ENCODE results near the gene PDIA5. TPM values are rescaled to one million over a fixed set of nuclear protein-coding genes. Genes with fewer than 3 reads are reported as not detected.

The PDIA5 gene
- total RNA-seq, 1 experiment from 2014 or later = 31.7 TPM

GRCh38 chr3:123155471-123156011 lies 88.7 kb downstream of the PDIA5 start:
- no peak for DNase-seq

GRCh38 chr3:123156276-123156995 lies 89.6 kb downstream of the PDIA5 start:
- H3K27me3 ChIP-seq (ENCODE audit: control insufficient read depth, insufficient read depth, low read length) = no peaks in the 10 kb centered on the region
- peaks cover 22% of the 10 kb centered on the region for H3K36me3 ChIP-seq (replicated peaks; ENCODE audit: control insufficient read depth, insufficient read depth, low read length)
- no peak overlapping the region for H3K4me3 ChIP-seq (ENCODE audit: insufficient read depth, low read depth, low read length)
- no peak for DNase-seq

More at GRCh38 chr3:123155471-123156011, 88.7 kb downstream of the PDIA5 start:
- H3K4me3 ChIP-seq (ENCODE audit: insufficient read depth, low read depth, low read length) = no peak overlapping the region
- peaks cover 19% of the 10 kb centered on the region for H3K36me3 ChIP-seq (replicated peaks; ENCODE audit: control insufficient read depth, insufficient read depth, low read length)
- no peaks in the 10 kb centered on the region for H3K27me3 ChIP-seq (ENCODE audit: control insufficient read depth, insufficient read depth, low read length)

GRCh38 chr3:123157209-123157597 lies 90.4 kb downstream of the PDIA5 start:
- H3K36me3 ChIP-seq (replicated peaks; ENCODE audit: control insufficient read depth, insufficient read depth, low read length) = peaks cover 23% of the 10 kb centered on the region
- DNase-seq = no peak

GRCh38 chr3:123157598-123158287 lies 90.9 kb downstream of the PDIA5 start:
- peaks cover 23% of the 10 kb centered on the region for H3K36me3 ChIP-seq (replicated peaks; ENCODE audit: control insufficient read depth, insufficient read depth, low read length)

More at GRCh38 chr3:123157209-123157597, 90.4 kb downstream of the PDIA5 start:
- Histone ChIP-seq H3K27me3 (ENCODE audit: control insufficient read depth, insufficient read depth, low read length) (no peaks in the 10 kb centered on the region), H3K4me3 (ENCODE audit: insufficient read depth, low read depth, low read length) (no peak overlapping the region)

GRCh38 chr3:123158330-123158729 lies 91.5 kb downstream of the PDIA5 start:
- Histone ChIP-seq H3K27me3 (ENCODE audit: control insufficient read depth, insufficient read depth, low read length) (no peaks in the 10 kb centered on the region), H3K36me3 (replicated peaks; ENCODE audit: control insufficient read depth, insufficient read depth, low read length) (peaks cover 25% of the 10 kb centered on the region), H3K4me3 (ENCODE audit: insufficient read depth, low read depth, low read length) (no peak overlapping the region)
- no peak for DNase-seq

More at GRCh38 chr3:123157598-123158287, 90.9 kb downstream of the PDIA5 start:
- DNase-seq = no peak
- no peak overlapping the region for H3K4me3 ChIP-seq (ENCODE audit: insufficient read depth, low read depth, low read length)
- H3K27me3 ChIP-seq (ENCODE audit: control insufficient read depth, insufficient read depth, low read length) = no peaks in the 10 kb centered on the region

- H3K27me3 ChIP-seq (ENCODE audit: control insufficient read depth, insufficient read depth, low read length) = no peaks in the 10 kb centered on the region
- H3K4me3 ChIP-seq (ENCODE audit: insufficient read depth, low read depth, low read length) = no peak overlapping the region
- DNase-seq = no peak
- H3K36me3 ChIP-seq (replicated peaks; ENCODE audit: control insufficient read depth, insufficient read depth, low read length) = peaks cover 25% of the 10 kb centered on the region
Measured at GRCh38 chr3:123158899-123159390, 92.1 kb downstream of the PDIA5 start.

GRCh38 chr3:123159926-123160635 lies 93.3 kb downstream of the PDIA5 start:
- H3K36me3 ChIP-seq (replicated peaks; ENCODE audit: control insufficient read depth, insufficient read depth, low read length) = peaks cover 27% of the 10 kb centered on the region
- no peaks in the 10 kb centered on the region for H3K27me3 ChIP-seq (ENCODE audit: control insufficient read depth, insufficient read depth, low read length)
- H3K4me3 ChIP-seq (ENCODE audit: insufficient read depth, low read depth, low read length) = no peak overlapping the region
- DNase-seq = no peak

- DNase-seq = peak; percentile 74
- Histone ChIP-seq H3K36me3 (replicated peaks; ENCODE audit: control insufficient read depth, insufficient read depth, low read length) (peaks cover 18% of the 10 kb centered on the region), H3K27me3 (ENCODE audit: control insufficient read depth, insufficient read depth, low read length) (no peaks in the 10 kb centered on the region), H3K4me3 (ENCODE audit: insufficient read depth, low read depth, low read length) (no peak overlapping the region)
Measured at GRCh38 chr3:123161167-123161566, 94.3 kb downstream of the PDIA5 start.

GRCh38 chr3:123163141-123163540 lies 96.3 kb downstream of the PDIA5 start:
- H3K27me3 ChIP-seq (ENCODE audit: control insufficient read depth, insufficient read depth, low read length) = no peaks in the 10 kb centered on the region
- no peak for DNase-seq
- H3K36me3 ChIP-seq (replicated peaks; ENCODE audit: control insufficient read depth, insufficient read depth, low read length) = peaks cover 16% of the 10 kb centered on the region
- no peak overlapping the region for H3K4me3 ChIP-seq (ENCODE audit: insufficient read depth, low read depth, low read length)

- DNase-seq = no peak
- H3K4me3 ChIP-seq (ENCODE audit: insufficient read depth, low read depth, low read length) = no peak overlapping the region
- H3K27me3 ChIP-seq (ENCODE audit: control insufficient read depth, insufficient read depth, low read length) = no peaks in the 10 kb centered on the region
- peaks cover 15% of the 10 kb centered on the region for H3K36me3 ChIP-seq (replicated peaks; ENCODE audit: control insufficient read depth, insufficient read depth, low read length)
Measured at GRCh38 chr3:123165163-123165562, 98.3 kb downstream of the PDIA5 start.

- Histone ChIP-seq H3K27me3 (ENCODE audit: control insufficient read depth, insufficient read depth, low read length) (no peaks in the 10 kb centered on the region), H3K36me3 (replicated peaks; ENCODE audit: control insufficient read depth, insufficient read depth, low read length) (peaks cover 9% of the 10 kb centered on the region), H3K4me3 (ENCODE audit: insufficient read depth, low read depth, low read length) (no peak overlapping the region)
- no peak for DNase-seq
Measured at GRCh38 chr3:123167686-123168085, 100.9 kb downstream of the PDIA5 start.

GRCh38 chr3:123168122-123168521 lies 101.3 kb downstream of the PDIA5 start:
- no peak for DNase-seq
- no peaks in the 10 kb centered on the region for H3K27me3 ChIP-seq (ENCODE audit: control insufficient read depth, insufficient read depth, low read length)
- H3K36me3 ChIP-seq (replicated peaks; ENCODE audit: control insufficient read depth, insufficient read depth, low read length) = peaks cover 7% of the 10 kb centered on the region
- H3K4me3 ChIP-seq (ENCODE audit: insufficient read depth, low read depth, low read length) = no peak overlapping the region

GRCh38 chr3:123168605-123169004 lies 101.8 kb downstream of the PDIA5 start:
- Histone ChIP-seq H3K27me3 (ENCODE audit: control insufficient read depth, insufficient read depth, low read length) (no peaks in the 10 kb centered on the region), H3K4me3 (ENCODE audit: insufficient read depth, low read depth, low read length) (no peak overlapping the region), H3K36me3 (replicated peaks; ENCODE audit: control insufficient read depth, insufficient read depth, low read length) (peaks cover 7% of the 10 kb centered on the region)
- no peak for DNase-seq

GRCh38 chr3:123169492-123169929 lies 102.7 kb downstream of the PDIA5 start:
- Histone ChIP-seq H3K4me3 (ENCODE audit: insufficient read depth, low read depth, low read length) (no peak overlapping the region), H3K27me3 (ENCODE audit: control insufficient read depth, insufficient read depth, low read length) (no peaks in the 10 kb centered on the region), H3K36me3 (replicated peaks; ENCODE audit: control insufficient read depth, insufficient read depth, low read length) (peaks cover 4% of the 10 kb centered on the region)
- no peak for DNase-seq

Measured in H7 (cell line).